HG03196 (cell line): ENCODE measurements around the gene LCMT1.

ENCODE experiments used
- ATAC-seq: cut with Tn5 transposase; IDR thresholded peaks from one replicate; pipeline ENCODE4 v1.9.1; 2021; ENCODE audit not compliant: unreplicated experiment

LCMT1 gene

GRCh38 chr16:25189305-25189704 lies 77.8 kb downstream of the LCMT1 start:
- no peak for ATAC-seq

- ATAC-seq = no peak
These were observed 80.6 kb downstream of the LCMT1 start for GRCh38 chr16:25192096-25192495.

- no peak for ATAC-seq
These were observed 82.8 kb downstream of the LCMT1 start for GRCh38 chr16:25194273-25194878.

GRCh38 chr16:25198021-25198420 lies 86.5 kb downstream of the LCMT1 start:
- ATAC-seq = no peak

- no peak for ATAC-seq
These were observed 87.9 kb downstream of the LCMT1 start for GRCh38 chr16:25199457-25199856.

- no peak for ATAC-seq
These were observed 99.2 kb downstream of the LCMT1 start for GRCh38 chr16:25210758-25211157.

GRCh38 chr16:25212636-25213035 lies 101.1 kb downstream of the LCMT1 start:
- no peak for ATAC-seq

- no peak for ATAC-seq
These were observed 102.3 kb downstream of the LCMT1 start for GRCh38 chr16:25213709-25214397.

GRCh38 chr16:25217112-25217511 lies 105.6 kb downstream of the LCMT1 start:
- no peak for ATAC-seq

GRCh38 chr16:25217921-25218320 lies 106.4 kb downstream of the LCMT1 start:
- ATAC-seq = no peak

- no peak for ATAC-seq
These were observed 107.7 kb downstream of the LCMT1 start for GRCh38 chr16:25219070-25219737.

- ATAC-seq = no peak
These were observed 111.4 kb downstream of the LCMT1 start for GRCh38 chr16:25222959-25223358.

- no peak for ATAC-seq
These were observed 112.4 kb downstream of the LCMT1 start for GRCh38 chr16:25223964-25224363.

GRCh38 chr16:25224731-25225319 lies 113.3 kb downstream of the LCMT1 start:
- no peak for ATAC-seq
